Heart right ventricle (tissue), 16 donors: ENCODE measurements around the gene PLPPR1. TPM values are rescaled to one million over a fixed set of nuclear protein-coding genes. Genes with fewer than 3 reads are reported as not detected.

Experiments used
- ATAC-seq, 8 donors: fragments of 200-7000 bp; cut with Tn5 transposase; one replicate each; pipeline ENCODE4 v1.9.1; 2020; ENCODE audit warnings: mild to moderate bottlenecking in 8 of 8, moderate library complexity in 8 of 8, moderate number of reproducible peaks in 1 of 8
- DNase-seq, 2 donors: peaks; one replicate each; pipeline ENCODE4 v3.0.0-alpha.2; 2020
- H3K27ac ChIP-seq, 10 donors: fragments of 200-600 bp; sonication (generic) in 2 of 10; one replicate each; pipeline versions ENCODE4 v1.5.0 to v1.8.0; 2020 to 2022; ENCODE audit warnings: mild to moderate bottlenecking in 3 of 10
- H3K27me3 ChIP-seq, 7 donors: fragments of 200-600 bp; one replicate each; pipeline ENCODE4 v1.8.0; 2021 to 2022; ENCODE audit warnings: mild to moderate bottlenecking in 2 of 7
- H3K36me3 ChIP-seq, 9 donors: fragments of 200-600 bp; sonication (generic) in 1 of 9; one replicate each; pipeline versions ENCODE4 v1.5.0 to v1.8.0; 2020 to 2022; ENCODE audit warnings: mild to moderate bottlenecking in 2 of 9
- H3K4me1 ChIP-seq, 9 donors: fragments of 200-600 bp; sonication (generic) in 1 of 9; one replicate each; pipeline versions ENCODE4 v1.5.0 to v1.8.0; 2020 to 2022; ENCODE audit warnings: mild to moderate bottlenecking in 4 of 9
- H3K4me3 ChIP-seq, 10 donors: fragments of 200-600 bp; sonication (generic) in 2 of 10; one replicate each; pipeline versions ENCODE4 v1.5.0 to v1.8.0; 2020 to 2022; ENCODE audit warnings: mild to moderate bottlenecking in 7 of 10, moderate library complexity in 2 of 10
- H3K9me3 ChIP-seq, 11 donors: fragments of 200-600 bp in 10 of 11; sonication (generic) in 2 of 11; one replicate each; pipeline versions ENCODE4 v1.5.0 to v1.8.0; 2013 to 2022; ENCODE audit warnings: mild to moderate bottlenecking in 2 of 11, control low read depth in 1 of 11, moderate library complexity in 1 of 11
- WGBS, 2 donors: extraction: QIAGEN DNeasy Blood & Tissue Kit; methylation state at CpG; one replicate each; pipeline ENCODE4 v1.1.7; 2013; ENCODE audit warnings: inconsistent platforms in 1 of 2; 5-methylcytosine and 5-hydroxymethylcytosine counted together
- intact Hi-C, 10 donors: fragments of 100-400 bp; cut with DNase I; formaldehyde crosslinking; loops; one replicate each; pipeline versions ENCODE4 v1.11.1 to v1.14.2; 2022
- long read RNA-seq, 3 donors: library from polyadenylated mRNA; unstranded; transcript quantifications; one replicate each; pipeline ENCODE4 v2.0.0, GENCODE V29; 2020 to 2021
- polyA plus RNA-seq, 2 donors: library from polyadenylated mRNA; stranded (reverse); fragments of 200-250 nt; gene quantifications; one replicate each; pipeline ENCODE4 v1.2.3, GENCODE V29; 2013
- total RNA-seq, 10 donors: library from RNA; stranded (reverse); fragmentation: NEBNext Ultra II Directional in 3 of 10; extraction: Animal tissue kit (Norgen Biotek cat#: 25700) in 3 of 10; gene quantifications; one replicate each; pipeline versions ENCODE4 v1.2.1 to v1.2.4, GENCODE V29; 2021 to 2023
- TF ChIP-seq, protein P1 (sequence below), 9 donors: fragments of 200-600 bp; sonication (generic) in 2 of 9; IDR thresholded peaks; one replicate each; pipeline versions ENCODE4 v1.5.0 to v1.8.0; 2021 to 2022; ENCODE audit warnings: antibody characterized with exemption in 9 of 9, mild to moderate bottlenecking in 5 of 9, moderate library complexity in 1 of 9
- donor health status: Arrhythmogenic right ventricular cardiomyopathy.
- donor health status: ischemic (EF 13 %, LVEDD 7.1; RV severe dilation, severe dysfunction).
- donor health status: healthy with polysubstance abuse.
- donor health status: DM: no; HTN: yes; CAD: no.
- donor health status: DM: no; HTN: no; CAD: no.
- donor health status: ischemic (EF 25% LVEDD 6.9; RV normal size, moderate dysfunction).
- donor health status: ischemic (EF 25% LVEDD 5.7; RV mildly dilated, moderate dysfunction).
- donor health status: healthy.
- donor health status: DM: yes; HTN: yes; CAD: no.
- donor health status: Ischemic cardiomyopathy.
- donor health status: ischemic (EF 35%, LVEDD 5.7; RV mildly dilated, moderate dysfunction).
- donor health status: nonischemic (EF 11% LVEDD 7.7; RV severe dilation, severe dysfunction).
- donor health status: DM: yes; HTN: yes; CAD: no.
- donor health status: PGD.
- donor health status: ischemic (EF 29% LVEDD 5.4; RV normal size, mild dysfunction).
- donor health status: nonischemic (EF 23%, LVEDD 6.1; RV moderate dilation, normal function).

PLPPR1 gene
- total RNA-seq (not detected), polyA plus RNA-seq (not detected)
- long read RNA-seq, donor 1: 0 reads
- long read RNA-seq, donor 2: 0 reads
- long read RNA-seq, donor 3: 0 reads

DNA sequence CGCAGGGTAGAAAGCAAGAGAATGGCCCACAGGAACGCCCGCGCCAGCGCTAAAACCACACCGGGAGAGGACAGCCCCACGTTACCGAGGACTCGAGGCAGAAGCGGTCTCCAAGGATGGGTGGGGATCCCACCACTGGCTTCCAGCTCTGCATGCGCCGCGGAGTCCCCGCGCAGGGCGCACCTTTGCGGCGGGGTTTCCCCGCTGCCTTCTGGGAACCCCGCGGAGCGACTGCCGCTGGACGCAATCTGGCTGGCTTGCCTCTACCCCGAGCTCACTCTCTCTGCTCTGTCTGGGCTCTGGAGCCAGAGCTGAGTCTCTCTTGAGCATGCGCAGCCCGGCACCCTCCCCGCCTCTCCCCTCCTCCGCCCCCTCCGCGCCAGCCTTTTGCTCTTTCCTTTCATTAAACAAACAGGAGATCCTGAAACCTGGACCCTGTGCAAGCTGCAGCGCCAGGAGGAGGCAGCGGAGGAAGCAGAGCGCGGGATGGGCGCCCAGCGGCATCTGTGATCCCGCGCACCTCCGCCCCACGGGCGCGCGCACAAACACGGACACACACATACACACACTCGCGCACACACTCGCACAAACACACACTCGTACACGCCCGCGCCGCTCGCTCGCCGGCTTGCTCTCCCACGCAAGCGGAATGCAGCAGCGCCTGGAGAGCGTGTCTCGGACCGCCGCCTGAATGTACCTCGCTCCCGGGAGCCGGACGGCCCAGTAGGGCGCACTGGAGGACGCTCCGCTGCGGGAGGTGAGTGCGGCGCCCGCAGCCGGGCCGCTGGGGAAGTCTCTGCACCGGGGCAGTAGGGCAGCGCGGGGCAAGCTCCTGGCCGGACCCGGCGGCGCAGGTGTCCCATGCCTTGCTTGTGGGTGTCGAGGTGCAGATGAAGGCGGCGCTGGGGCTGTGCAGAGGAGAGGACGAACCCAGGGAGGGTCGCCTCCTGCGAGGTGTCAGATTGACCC lies at the start of gene PLPPR1:
Gene PLPPR1 (plus strand): TSS at position 382 of the 969 bp plus-strand sequence.
- Histone ChIP-seq H3K36me3 (no peaks in the 10 kb centered on the region), H3K4me1 (peaks cover 0 to 20% (median 6%) of the 10 kb centered on the region in 9 donors), H3K4me3 (peak within 1 kb of the TSS; percentile 28 to 57 (median 50)), H3K27ac (no peak within 1 kb of the TSS), H3K9me3 (no peaks in the 10 kb centered on the region), H3K27me3 (peaks cover 0 to 80% (median 49%) of the 10 kb centered on the region in 7 donors)
- ATAC-seq (peak in 7 of 8 donors; percentile 63 to 81 (median 67)), DNase-seq (peak in 1 of 2 donors; percentile 16)
- 1% methylated on average over 86 to 89 of the region's 89 CpGs for WGBS, 2 donors
- intact Hi-C loops: no loop called here
- TF ChIP-seq, protein P1, sequence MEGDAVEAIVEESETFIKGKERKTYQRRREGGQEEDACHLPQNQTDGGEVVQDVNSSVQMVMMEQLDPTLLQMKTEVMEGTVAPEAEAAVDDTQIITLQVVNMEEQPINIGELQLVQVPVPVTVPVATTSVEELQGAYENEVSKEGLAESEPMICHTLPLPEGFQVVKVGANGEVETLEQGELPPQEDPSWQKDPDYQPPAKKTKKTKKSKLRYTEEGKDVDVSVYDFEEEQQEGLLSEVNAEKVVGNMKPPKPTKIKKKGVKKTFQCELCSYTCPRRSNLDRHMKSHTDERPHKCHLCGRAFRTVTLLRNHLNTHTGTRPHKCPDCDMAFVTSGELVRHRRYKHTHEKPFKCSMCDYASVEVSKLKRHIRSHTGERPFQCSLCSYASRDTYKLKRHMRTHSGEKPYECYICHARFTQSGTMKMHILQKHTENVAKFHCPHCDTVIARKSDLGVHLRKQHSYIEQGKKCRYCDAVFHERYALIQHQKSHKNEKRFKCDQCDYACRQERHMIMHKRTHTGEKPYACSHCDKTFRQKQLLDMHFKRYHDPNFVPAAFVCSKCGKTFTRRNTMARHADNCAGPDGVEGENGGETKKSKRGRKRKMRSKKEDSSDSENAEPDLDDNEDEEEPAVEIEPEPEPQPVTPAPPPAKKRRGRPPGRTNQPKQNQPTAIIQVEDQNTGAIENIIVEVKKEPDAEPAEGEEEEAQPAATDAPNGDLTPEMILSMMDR (IDR thresholded peaks at IDR 0.05): no peak

- H3K4me3 ChIP-seq: no peak overlapping the region
- TF ChIP-seq, protein P1 (IDR thresholded peaks at IDR 0.05): no peak
- no peak for ATAC-seq
- intact Hi-C loops: no loop called here
- H3K27me3 ChIP-seq: no peaks in the 10 kb centered on the region
- H3K4me1 ChIP-seq: no peaks in the 10 kb centered on the region
- H3K36me3 ChIP-seq: no peaks in the 10 kb centered on the region
- 0 to 38% methylated on average over 1 of the region's 1 CpG for WGBS, 2 donors
- DNase-seq: no peak
- H3K9me3 ChIP-seq: no peaks in the 10 kb centered on the region
- no peak overlapping the region for H3K27ac ChIP-seq
Observed at GRCh38 chr9:100989731-100990130, 38.8 kb upstream of the PLPPR1 start.

- ATAC-seq (no peak), DNase-seq (no peak)
- Histone ChIP-seq H3K9me3 (no peaks in the 10 kb centered on the region), H3K36me3 (no peaks in the 10 kb centered on the region), H3K27ac (no peak overlapping the region), H3K4me3 (no peak overlapping the region), H3K27me3 (no peaks in the 10 kb centered on the region), H3K4me1 (no peaks in the 10 kb centered on the region)
- WGBS, 2 donors: 2 to 5% methylated on average over 1 of the region's 1 CpG
- TF ChIP-seq, protein P1 (IDR thresholded peaks at IDR 0.05): no peak
- intact Hi-C loops: no loop called here
Observed at GRCh38 chr9:100990605-100991381, 37.7 kb upstream of the PLPPR1 start.

DNA sequence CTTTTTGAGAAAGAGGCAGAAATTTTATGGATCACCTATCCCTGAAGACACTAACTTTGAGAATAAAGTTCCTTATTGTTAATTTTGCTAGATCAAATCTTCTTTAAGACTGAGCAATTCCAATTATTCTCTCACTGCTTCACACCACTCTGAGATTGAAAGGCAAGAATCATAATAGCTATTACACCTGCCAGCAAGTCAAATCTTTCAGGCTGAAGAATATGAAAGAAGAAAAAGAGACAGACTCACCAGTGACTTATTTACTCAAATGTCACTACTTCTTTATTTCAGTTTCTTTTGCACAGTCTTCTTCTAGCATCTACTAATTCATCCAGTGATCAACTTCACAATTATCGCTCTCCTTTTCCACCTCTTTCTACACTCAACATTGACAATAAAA lies 35.9 kb upstream of the PLPPR1 start:
- H3K27me3 ChIP-seq: no peaks in the 10 kb centered on the region
- no peak overlapping the region for H3K4me3 ChIP-seq
- no peak overlapping the region for H3K27ac ChIP-seq
- 97 to 98% methylated on average over 1 of the region's 1 CpG for WGBS, 2 donors
- DNase-seq (no peak), ATAC-seq (no peak)
- TF ChIP-seq, protein P1 (IDR thresholded peaks at IDR 0.05): no peak
- no peaks in the 10 kb centered on the region for H3K4me1 ChIP-seq
- no peaks in the 10 kb centered on the region for H3K36me3 ChIP-seq
- no peaks in the 10 kb centered on the region for H3K9me3 ChIP-seq
- intact Hi-C loops: no loop called here
